Neural cell (in vitro differentiated cells): Measurements from ENCODE around the gene CTXN2.

ENCODE experiments used
- EP300 ChIP-seq: fragments of 450-650 bp; conservative IDR thresholded peaks from 2 replicates; pipeline ENCODE4 v1.6.1; 2014; ENCODE audit warnings: antibody characterized with exemption, mild to moderate bottlenecking, moderate library complexity; ENCODE audit not compliant: poor library complexity, severe bottlenecking
- EZH2 ChIP-seq: fragments of 200-600, 300-800 bp; shearing (Covaris generic), sonication (generic); IDR thresholded peaks from 2 replicates; pipeline ENCODE4 v1.6.1; 2014; ENCODE audit warnings: antibody characterized with exemption, low read length, borderline replicate concordance, mild to moderate bottlenecking; ENCODE audit not compliant: insufficient read depth, poor library complexity, severe bottlenecking
- MXI1 ChIP-seq: fragments of 450-650 bp; conservative IDR thresholded peaks from 2 replicates; pipeline ENCODE4 v1.6.1; 2014; ENCODE audit warnings: antibody characterized with exemption, mild to moderate bottlenecking; ENCODE audit not compliant: poor library complexity, severe bottlenecking
- POLR2AphosphoS5 ChIP-seq: IDR thresholded peaks from 2 replicates; pipeline ENCODE4 v1.6.1; 2012
- RAD21 ChIP-seq: fragments of 450-650 bp; conservative IDR thresholded peaks from 2 replicates; pipeline ENCODE4 v1.6.1; 2014; ENCODE audit warnings: antibody characterized with exemption, mild to moderate bottlenecking, moderate library complexity
- SMC3 ChIP-seq: fragments of 450-650 bp; conservative IDR thresholded peaks from 2 replicates; pipeline ENCODE4 v1.6.1; 2014; ENCODE audit warnings: antibody characterized with exemption, mild to moderate bottlenecking, moderate library complexity; ENCODE audit not compliant: poor library complexity
- TAF1 ChIP-seq: IDR thresholded peaks from 2 replicates; pipeline ENCODE4 v1.6.1; 2012; ENCODE audit warnings: low read depth
- TF ChIP-seq, protein P1 (sequence below): fragments of 450-650 bp; IDR thresholded peaks from 2 replicates; pipeline ENCODE4 v1.5.1; 2014; ENCODE audit warnings: antibody characterized with exemption, mild to moderate bottlenecking, moderate library complexity; ENCODE audit not compliant: poor library complexity, severe bottlenecking
- TF ChIP-seq, protein P2 (sequence below): IDR thresholded peaks from 2 replicates; pipeline ENCODE4 v1.6.1; 2012; ENCODE audit warnings: borderline replicate concordance

DNA sequence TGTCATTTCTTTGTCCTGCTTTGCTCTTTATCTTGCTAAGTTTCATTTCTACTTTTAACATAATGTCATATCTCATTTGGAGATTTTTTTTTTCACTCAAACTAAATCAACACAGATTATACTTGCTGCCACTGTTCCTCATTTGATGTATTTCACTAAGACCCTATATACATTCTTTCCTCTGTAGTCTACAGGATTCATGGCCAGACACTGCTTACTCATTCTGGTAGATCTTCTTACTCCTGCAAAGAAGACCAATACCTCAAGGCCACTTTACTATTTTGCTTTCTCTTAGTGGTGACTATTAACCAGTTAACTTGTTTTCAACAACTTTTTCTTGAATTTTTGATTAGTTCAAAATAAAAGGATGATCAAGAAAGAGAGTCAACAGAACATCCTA, 44.1 kb upstream of the CTXN2 start:
- TF ChIP-seq, protein P1, sequence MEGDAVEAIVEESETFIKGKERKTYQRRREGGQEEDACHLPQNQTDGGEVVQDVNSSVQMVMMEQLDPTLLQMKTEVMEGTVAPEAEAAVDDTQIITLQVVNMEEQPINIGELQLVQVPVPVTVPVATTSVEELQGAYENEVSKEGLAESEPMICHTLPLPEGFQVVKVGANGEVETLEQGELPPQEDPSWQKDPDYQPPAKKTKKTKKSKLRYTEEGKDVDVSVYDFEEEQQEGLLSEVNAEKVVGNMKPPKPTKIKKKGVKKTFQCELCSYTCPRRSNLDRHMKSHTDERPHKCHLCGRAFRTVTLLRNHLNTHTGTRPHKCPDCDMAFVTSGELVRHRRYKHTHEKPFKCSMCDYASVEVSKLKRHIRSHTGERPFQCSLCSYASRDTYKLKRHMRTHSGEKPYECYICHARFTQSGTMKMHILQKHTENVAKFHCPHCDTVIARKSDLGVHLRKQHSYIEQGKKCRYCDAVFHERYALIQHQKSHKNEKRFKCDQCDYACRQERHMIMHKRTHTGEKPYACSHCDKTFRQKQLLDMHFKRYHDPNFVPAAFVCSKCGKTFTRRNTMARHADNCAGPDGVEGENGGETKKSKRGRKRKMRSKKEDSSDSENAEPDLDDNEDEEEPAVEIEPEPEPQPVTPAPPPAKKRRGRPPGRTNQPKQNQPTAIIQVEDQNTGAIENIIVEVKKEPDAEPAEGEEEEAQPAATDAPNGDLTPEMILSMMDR: no peak
- no peak for TF ChIP-seq MXI1
- no peak for TF ChIP-seq EZH2
- TF ChIP-seq, protein P2, sequence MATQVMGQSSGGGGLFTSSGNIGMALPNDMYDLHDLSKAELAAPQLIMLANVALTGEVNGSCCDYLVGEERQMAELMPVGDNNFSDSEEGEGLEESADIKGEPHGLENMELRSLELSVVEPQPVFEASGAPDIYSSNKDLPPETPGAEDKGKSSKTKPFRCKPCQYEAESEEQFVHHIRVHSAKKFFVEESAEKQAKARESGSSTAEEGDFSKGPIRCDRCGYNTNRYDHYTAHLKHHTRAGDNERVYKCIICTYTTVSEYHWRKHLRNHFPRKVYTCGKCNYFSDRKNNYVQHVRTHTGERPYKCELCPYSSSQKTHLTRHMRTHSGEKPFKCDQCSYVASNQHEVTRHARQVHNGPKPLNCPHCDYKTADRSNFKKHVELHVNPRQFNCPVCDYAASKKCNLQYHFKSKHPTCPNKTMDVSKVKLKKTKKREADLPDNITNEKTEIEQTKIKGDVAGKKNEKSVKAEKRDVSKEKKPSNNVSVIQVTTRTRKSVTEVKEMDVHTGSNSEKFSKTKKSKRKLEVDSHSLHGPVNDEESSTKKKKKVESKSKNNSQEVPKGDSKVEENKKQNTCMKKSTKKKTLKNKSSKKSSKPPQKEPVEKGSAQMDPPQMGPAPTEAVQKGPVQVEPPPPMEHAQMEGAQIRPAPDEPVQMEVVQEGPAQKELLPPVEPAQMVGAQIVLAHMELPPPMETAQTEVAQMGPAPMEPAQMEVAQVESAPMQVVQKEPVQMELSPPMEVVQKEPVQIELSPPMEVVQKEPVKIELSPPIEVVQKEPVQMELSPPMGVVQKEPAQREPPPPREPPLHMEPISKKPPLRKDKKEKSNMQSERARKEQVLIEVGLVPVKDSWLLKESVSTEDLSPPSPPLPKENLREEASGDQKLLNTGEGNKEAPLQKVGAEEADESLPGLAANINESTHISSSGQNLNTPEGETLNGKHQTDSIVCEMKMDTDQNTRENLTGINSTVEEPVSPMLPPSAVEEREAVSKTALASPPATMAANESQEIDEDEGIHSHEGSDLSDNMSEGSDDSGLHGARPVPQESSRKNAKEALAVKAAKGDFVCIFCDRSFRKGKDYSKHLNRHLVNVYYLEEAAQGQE: no peak
- TF ChIP-seq TAF1: no peak
- TF ChIP-seq POLR2AphosphoS5: no peak
- no peak for TF ChIP-seq RAD21
- TF ChIP-seq EP300: no peak
- no peak for TF ChIP-seq SMC3
